Measurements from ENCODE around the gene SPDYE5. TPM values are rescaled to one million over a fixed set of nuclear protein-coding genes. Genes with fewer than 3 reads are reported as not detected.
A peak's percentile ranks its signal among the peaks of the same experiment; 100 is the strongest.
"Not testable (repeated sequence)": the region's sequence is repeated elsewhere in the genome, so short reads cannot be mapped to it uniquely, and the experiment has no call there.

Gene SPDYE5, protein sequence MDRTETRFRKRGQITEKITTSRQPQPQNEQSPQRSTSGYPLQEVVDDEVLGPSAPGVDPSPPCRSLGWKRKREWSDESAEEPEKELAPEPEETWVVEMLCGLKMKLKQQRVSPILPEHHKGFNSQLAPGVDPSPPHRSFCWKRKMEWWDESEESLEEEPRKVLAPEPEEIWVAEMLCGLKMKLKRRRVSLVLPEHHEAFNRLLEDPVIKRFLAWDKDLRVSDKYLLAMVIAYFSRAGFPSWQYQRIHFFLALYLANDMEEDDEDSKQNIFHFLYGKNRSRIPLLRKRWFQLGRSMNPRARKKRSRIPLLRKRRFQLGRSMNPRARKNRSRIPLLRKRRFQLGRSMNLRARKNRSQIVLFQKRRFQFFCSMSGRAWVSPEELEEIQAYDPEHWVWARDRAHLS
- total RNA-seq (under 1 TPM in 2 of 7 donors, not detected in 5; 0.14 to 0.26 TPM), polyA plus RNA-seq (under 1 TPM in 1 of 3 donors, not detected in 2; 0.03 TPM)
- long read RNA-seq, donor 1 = 0 reads
- long read RNA-seq, donor 2 = 0 reads

DNA sequence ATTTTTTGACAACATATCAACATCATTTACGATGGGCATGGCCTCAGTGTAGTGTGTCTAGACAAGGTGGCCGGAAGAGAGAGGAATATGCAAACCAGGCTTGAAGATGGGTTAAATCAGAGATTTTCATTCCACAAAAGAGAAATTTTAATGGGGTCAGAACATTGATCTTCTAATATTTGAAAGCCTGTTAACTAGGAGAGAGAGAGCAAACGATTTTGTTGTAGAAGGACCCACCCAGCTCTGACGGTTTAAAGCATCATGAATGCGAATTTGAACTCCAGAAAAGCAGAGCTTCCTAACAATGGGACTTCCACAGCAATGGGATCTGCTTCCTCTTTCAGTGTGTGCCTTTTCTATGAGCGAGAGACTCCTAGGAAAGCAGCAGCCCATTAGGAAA, at the start of gene SPDYE5:
Gene SPDYE5, plus strand, starts transcription at position 301 of the 400 bp plus-strand sequence. CDS start 1,728 bp downstream, outside the sequence.
- H3K4me1 ChIP-seq; H3K27ac ChIP-seq; H3K27me3 ChIP-seq (replicated peaks in 1 of 7); H3K36me3 ChIP-seq; intact Hi-C loops (cut with DNase I; ENCODE audit: low total_unique reads); H3K4me3 ChIP-seq; DNase-seq; H3K9me3 ChIP-seq: not testable (repeated sequence)
- WGBS, 5 donors = 77 to 94% (median 87%) methylated on average over 5 to 6 of the region's 6 CpGs

DNA sequence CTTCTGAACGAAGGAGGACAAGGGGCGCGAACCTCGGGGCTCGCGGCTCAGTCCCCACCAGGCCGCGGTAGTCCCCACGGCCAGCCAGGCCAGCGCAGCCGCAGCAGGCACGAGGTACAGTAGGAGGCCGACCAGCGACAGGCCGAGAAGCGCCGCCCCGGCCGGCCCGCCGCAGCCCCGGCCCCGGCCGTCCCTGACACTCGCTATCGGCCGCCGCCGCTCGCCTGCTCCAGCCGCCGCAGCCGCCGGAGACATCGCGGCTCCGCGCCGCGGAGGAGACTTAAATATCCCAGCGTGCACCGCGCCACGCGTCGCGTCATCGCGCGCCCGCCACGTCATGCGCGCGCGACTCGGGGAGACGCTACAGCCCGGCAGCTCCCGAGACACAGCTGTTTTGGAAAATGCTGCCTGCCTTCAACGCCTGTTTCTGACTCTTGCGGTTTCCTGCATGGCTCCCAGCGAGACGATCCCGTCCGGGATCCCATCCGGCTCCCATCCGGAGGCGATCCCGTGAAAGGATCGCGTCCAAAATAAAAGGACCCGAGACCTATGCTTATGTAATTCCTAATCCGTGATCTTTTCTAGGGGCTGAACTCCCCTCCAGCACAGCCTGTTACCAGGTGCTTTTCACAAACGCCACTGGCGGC, 49.5 kb upstream of the SPDYE5 start:
- intact Hi-C loops (cut with DNase I; ENCODE audit: low total_unique reads); H3K27me3 ChIP-seq (replicated peaks in 1 of 7); H3K9me3 ChIP-seq: not testable (repeated sequence)
- Histone ChIP-seq H3K36me3 (peaks cover 3 to 37% (median 31%) of the 10 kb centered on the region in 6 donors), H3K4me3 (peak overlapping the region; percentile 47 to 71 (median 54)), H3K27ac (peak overlapping the region; percentile 51 to 91 (median 83)), H3K4me1 (peaks cover 0 to 44% (median 6%) of the 10 kb centered on the region in 6 donors)
- TF ChIP-seq POLR2A (IDR thresholded peaks at IDR 0.05) (peak in 1 of 3 donors; percentile 65), POLR2AphosphoS5 (IDR thresholded peaks at IDR 0.05) (peak; percentile 15 to 69 (median 64))
- 0 to 1% (median 0%) methylated on average over 20 to 46 of the region's 76 CpGs; no CpG with 5 or more reads in 1 of the 5 donors for WGBS, 5 donors
- peak; percentile 84 for DNase-seq

DNA sequence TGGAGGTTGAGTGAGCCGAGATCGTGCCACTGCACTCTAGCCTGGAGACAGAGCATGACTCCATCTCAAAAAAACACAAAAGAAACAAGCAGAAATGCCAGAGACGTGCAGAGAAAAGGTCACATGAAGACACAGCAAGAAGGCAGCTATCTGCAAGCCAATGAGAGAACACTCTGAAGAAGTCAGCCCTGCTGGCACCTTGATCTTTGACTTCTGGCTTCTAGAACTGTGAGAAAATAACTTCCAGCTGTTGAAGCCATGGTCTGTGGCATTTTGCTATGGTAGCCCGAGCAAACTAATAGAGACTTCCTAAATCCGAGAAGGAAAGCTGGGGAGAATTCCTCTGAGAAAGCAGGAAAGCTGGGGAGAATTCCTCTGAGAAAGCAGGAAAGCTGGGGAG, 42.2 kb upstream of the SPDYE5 start:
- H3K27me3 ChIP-seq (replicated peaks in 1 of 7); H3K9me3 ChIP-seq; intact Hi-C loops (cut with DNase I; ENCODE audit: low total_unique reads); H3K27ac ChIP-seq; H3K4me3 ChIP-seq; H3K4me1 ChIP-seq; DNase-seq: not testable (repeated sequence)
- peaks cover 0 to 19% (median 0%) of the 10 kb centered on the region in 6 donors for H3K36me3 ChIP-seq
- 88 to 98% (median 92%) methylated on average over 2 to 4 of the region's 5 CpGs for WGBS, 5 donors

DNA sequence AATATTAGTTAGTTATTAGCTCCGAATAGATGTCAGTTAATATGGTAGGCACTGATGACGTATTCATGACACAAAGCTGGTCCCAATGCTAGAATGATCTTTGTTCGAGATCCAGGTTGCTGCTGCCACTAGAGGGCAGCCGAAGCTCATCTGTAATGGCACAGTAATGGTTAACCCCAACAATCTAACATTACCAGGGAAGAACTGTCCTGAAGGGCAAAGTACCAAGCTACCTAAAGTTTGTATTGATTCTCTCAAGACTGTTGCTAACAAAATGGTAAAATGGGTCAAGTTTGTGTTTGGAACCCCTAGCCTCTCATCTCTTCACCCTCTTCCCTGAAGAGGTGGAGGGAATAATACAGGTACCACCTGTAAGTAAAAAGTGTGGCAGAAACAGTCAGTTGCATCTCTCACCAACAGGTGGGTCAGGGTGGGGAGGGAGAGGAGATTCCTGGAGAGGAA, 39.6 kb upstream of the SPDYE5 start:
- H3K27me3 ChIP-seq (replicated peaks in 1 of 7); intact Hi-C loops (cut with DNase I; ENCODE audit: low total_unique reads); H3K4me1 ChIP-seq; H3K9me3 ChIP-seq; DNase-seq; H3K4me3 ChIP-seq: not testable (repeated sequence)
- Histone ChIP-seq H3K27ac (peak overlapping the region in 1 of 8 donors; percentile 4), H3K36me3 (peaks cover 0 to 21% (median 0%) of the 10 kb centered on the region in 6 donors)
- TF ChIP-seq, protein P1, sequence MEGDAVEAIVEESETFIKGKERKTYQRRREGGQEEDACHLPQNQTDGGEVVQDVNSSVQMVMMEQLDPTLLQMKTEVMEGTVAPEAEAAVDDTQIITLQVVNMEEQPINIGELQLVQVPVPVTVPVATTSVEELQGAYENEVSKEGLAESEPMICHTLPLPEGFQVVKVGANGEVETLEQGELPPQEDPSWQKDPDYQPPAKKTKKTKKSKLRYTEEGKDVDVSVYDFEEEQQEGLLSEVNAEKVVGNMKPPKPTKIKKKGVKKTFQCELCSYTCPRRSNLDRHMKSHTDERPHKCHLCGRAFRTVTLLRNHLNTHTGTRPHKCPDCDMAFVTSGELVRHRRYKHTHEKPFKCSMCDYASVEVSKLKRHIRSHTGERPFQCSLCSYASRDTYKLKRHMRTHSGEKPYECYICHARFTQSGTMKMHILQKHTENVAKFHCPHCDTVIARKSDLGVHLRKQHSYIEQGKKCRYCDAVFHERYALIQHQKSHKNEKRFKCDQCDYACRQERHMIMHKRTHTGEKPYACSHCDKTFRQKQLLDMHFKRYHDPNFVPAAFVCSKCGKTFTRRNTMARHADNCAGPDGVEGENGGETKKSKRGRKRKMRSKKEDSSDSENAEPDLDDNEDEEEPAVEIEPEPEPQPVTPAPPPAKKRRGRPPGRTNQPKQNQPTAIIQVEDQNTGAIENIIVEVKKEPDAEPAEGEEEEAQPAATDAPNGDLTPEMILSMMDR (IDR thresholded peaks at IDR 0.05 in 8 of 11, conservative IDR thresholded peaks at IDR 0.05 in 3 of 11) = peak in 6 of 11 experiments; percentile 19 to 60 (median 50)
- WGBS, 5 donors = 11 to 38% (median 17%) methylated on average over 2 to 4 of the region's 4 CpGs

DNA sequence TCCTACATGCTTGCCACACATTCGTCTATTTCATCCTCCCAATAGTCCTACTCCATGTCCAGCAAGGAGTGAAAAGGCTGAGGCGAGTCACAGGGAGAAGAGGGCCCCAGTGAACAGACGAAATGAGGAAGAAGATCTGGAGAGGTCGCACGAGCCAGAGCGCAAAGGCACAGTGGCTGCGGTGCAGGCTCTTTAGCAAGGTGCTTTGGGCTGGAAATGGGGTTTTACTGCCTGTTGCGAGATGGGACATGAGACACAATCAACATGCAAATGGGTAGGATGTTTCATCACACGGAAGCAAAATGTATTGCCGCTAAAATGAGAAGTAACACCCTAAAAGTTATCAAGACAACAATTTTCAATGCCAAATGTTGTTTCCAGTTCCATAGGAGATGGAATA, 35.7 kb upstream of the SPDYE5 start:
- Histone ChIP-seq H3K36me3 (peaks cover 0 to 16% (median 0%) of the 10 kb centered on the region in 6 donors), H3K27ac (peak overlapping the region in 3 of 8 donors; percentile 49 to 64 (median 55))
- H3K4me1 ChIP-seq; DNase-seq; intact Hi-C loops (cut with DNase I; ENCODE audit: low total_unique reads); H3K4me3 ChIP-seq; H3K27me3 ChIP-seq (replicated peaks in 1 of 7); H3K9me3 ChIP-seq: not testable (repeated sequence)
- 53 to 78% (median 64%) methylated on average over 3 to 9 of the region's 10 CpGs for WGBS, 5 donors

DNA sequence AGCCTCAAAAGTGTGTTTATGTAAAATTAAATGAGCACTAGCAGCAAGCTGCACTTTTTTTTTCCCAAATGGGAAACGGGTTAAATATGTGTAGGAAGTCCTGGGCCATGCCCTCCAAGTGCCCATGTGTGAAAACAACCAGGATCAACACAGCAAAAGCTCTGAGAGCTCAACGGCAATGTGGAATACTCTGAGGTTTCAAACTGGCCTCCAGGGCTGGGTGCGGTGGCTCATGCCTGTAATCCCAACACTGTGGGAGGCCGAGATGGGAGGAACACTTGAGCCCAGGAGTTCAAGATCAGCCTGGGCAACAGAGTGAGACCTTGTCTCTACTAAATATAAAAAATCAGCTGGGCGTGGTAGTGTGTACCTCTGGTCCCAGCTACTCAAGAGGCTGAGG, 34.1 kb upstream of the SPDYE5 start:
- intact Hi-C loops (cut with DNase I; ENCODE audit: low total_unique reads); H3K27ac ChIP-seq: not testable (repeated sequence)

DNA sequence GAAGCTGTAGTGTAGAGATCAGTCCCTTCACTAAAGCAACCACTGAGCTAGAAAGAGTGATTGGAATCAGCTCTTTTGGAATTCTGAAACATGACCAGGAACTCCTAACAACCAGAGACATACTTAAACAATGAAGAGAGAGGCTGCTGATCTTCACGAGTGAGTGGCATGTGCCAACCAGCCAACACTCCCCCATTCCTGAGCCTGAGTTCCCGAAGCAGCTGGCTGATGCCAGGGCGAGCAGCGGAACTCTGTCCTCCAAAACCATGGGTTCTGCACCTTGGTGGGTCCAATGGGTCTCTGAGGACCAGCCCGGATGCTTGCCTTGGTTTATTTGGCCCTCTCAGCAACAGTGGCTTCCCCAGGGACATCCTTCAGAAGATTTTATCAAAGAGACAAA, 31.6 kb upstream of the SPDYE5 start:
- intact Hi-C loops (cut with DNase I; ENCODE audit: low total_unique reads); DNase-seq; H3K9me3 ChIP-seq; H3K4me3 ChIP-seq; H3K27me3 ChIP-seq (replicated peaks in 1 of 7): not testable (repeated sequence)
- Histone ChIP-seq H3K27ac (peak overlapping the region in 2 of 8 donors; percentile 18 to 45), H3K4me1 (peaks cover 0 to 10% (median 7%) of the 10 kb centered on the region in 6 donors), H3K36me3 (peaks cover 0 to 18% (median 2%) of the 10 kb centered on the region in 6 donors)
- WGBS, 5 donors = 40 to 71% (median 46%) methylated on average over 1 to 4 of the region's 5 CpGs

More for the DNA sequence above, 34.1 kb upstream of the SPDYE5 start:
- Histone ChIP-seq H3K4me1 (peaks cover 0 to 10% (median 7%) of the 10 kb centered on the region in 6 donors), H3K36me3 (peaks cover 0 to 19% (median 0%) of the 10 kb centered on the region in 6 donors)
- not testable (repeated sequence) for H3K4me3 ChIP-seq; DNase-seq; H3K9me3 ChIP-seq; H3K27me3 ChIP-seq (replicated peaks in 1 of 7)
- WGBS, 5 donors = 0 to 78% (median 62%) methylated on average over 1 to 2 of the region's 5 CpGs; no CpG with 5 or more reads in 1 of the 5 donors

DNA sequence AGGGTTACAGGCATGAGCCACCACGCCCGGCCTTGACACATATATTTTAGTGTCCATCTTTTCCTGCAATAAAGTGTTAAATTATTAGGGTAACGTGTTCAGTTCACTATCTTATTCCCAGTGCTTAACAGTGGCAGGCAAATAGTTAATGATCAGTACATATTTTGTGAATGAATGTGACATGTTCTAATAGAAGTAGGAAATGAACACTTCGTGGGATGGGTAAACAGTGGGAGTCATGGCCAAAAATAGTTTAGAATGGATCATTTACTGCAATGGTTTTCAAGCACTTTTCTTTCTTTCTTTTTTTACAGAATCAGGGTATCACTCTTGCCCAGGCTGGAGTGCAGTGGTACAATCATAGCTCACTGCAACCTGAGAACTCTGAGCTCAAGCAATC, 22.0 kb upstream of the SPDYE5 start:
- H3K27me3 ChIP-seq (replicated peaks in 1 of 7); H3K9me3 ChIP-seq; H3K4me1 ChIP-seq; H3K4me3 ChIP-seq; DNase-seq; intact Hi-C loops (cut with DNase I; ENCODE audit: low total_unique reads): not testable (repeated sequence)
- Histone ChIP-seq H3K27ac (peak overlapping the region in 2 of 8 donors; percentile 27 to 43), H3K36me3 (peaks cover 0 to 87% (median 13%) of the 10 kb centered on the region in 6 donors)
- WGBS, 5 donors = 86 to 97% (median 90%) methylated on average over 2 to 3 of the region's 4 CpGs; no CpG with 5 or more reads in 1 of the 5 donors

DNA sequence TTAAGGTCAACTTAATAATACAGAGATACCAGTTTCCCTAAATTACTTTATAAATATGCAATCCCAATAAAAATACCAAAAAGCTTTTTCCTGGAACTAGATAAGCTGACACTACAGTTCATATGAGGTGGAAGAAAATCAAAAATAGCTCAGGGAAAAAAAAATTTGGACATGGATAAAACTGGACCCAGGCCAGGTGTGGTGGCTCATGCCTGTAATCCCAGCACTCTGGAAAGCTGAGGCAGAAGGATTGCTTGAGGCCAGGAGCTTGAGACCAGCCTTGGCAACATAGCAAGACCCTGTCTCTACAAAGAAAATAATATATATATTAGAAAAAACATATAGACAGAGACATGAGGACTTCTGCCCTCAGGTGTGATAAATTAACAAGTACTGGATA, 14.7 kb upstream of the SPDYE5 start:
- H3K4me3 ChIP-seq; H3K27me3 ChIP-seq (replicated peaks in 1 of 7); DNase-seq; H3K9me3 ChIP-seq; H3K27ac ChIP-seq; H3K4me1 ChIP-seq; intact Hi-C loops (cut with DNase I; ENCODE audit: low total_unique reads): not testable (repeated sequence)
- H3K36me3 ChIP-seq = peaks cover 0 to 41% (median 15%) of the 10 kb centered on the region in 6 donors

Measured in spleen (tissue), 13 donors.